T-helper 1 cell treated with Interleukin-12 subunit alpha and Interleukin-12 subunit beta and Interleukin-4 antibody, amounts not matched to agents 30 ng/mL and 1 ng/mL, for 36 hours (primary cell): ENCODE measurements around the gene DPP10. TPM values are rescaled to one million over a fixed set of nuclear protein-coding genes. Genes with fewer than 3 reads are reported as not detected.

Experiments
- intact Hi-C: fragments of 100-400 bp; cut with micrococcal nuclease; formaldehyde crosslinking; loops from one replicate; pipeline ENCODE4 v1.15.1; 2024
- total RNA-seq: library from RNA; stranded (reverse); gene quantifications from 2 replicates; pipeline ENCODE4 v1.2.3, GENCODE V29; 2022

The DPP10 gene
- total RNA-seq, 1 donor from 2014 or later = not detected

DNA sequence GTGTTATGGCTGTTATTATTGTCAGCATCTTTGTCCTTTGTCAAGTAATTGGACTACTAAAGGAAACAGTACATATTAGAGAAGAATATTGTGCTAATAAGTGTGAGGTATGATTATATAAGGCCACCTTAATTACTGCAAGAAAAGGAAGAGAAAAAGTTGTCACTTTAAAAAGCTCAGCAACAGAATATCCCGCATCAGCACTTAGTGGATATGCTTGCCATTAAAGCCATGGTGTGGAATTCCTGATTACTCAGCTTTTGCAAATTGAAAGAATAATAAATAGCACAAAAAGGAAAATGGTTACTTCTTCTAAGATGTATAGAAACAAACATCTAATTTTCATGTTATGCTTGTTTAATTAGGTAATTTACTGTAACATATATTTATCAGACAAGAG is 347.5 kb downstream of the DPP10 start:
- intact Hi-C loops = no loop called here

DNA sequence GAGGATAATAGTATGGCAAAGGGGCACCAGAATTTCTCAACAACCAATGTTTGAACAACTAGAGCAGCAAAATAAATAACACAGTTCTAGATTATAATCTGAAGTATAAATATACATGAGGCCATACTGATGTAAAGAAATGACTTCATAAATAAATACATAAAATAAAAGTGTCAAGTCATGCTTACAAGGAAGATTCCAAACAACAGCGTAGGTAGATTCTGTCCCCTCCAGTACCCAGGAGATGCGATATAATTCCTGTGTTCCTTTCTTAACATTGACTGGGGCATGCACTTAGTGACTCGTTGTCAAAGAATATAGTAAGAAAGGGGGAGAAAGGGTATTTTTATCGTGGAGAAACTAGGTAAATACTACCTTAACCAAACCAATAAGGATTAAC is 355.1 kb downstream of the DPP10 start:
- intact Hi-C loops = no loop called here

DNA sequence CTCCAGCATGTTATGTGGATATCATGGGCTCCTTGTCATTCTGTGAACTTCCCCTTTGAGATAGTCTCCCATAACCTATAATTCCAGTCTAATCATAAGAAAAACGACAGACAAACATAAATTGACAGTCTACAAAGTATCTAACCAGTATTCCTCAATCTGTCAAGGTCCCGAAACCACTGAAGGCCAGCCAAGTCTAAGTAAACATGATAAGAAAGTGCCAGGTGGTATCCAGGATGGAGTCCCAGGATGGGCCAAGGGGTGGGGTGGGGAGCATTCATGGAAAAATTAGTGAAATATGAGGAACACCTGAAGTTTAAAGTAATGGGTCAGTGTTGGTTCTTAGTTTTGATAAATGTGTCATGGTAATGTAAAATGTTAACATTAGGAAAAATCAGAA is 355.5 kb downstream of the DPP10 start:
- intact Hi-C loops = no loop called here

DNA sequence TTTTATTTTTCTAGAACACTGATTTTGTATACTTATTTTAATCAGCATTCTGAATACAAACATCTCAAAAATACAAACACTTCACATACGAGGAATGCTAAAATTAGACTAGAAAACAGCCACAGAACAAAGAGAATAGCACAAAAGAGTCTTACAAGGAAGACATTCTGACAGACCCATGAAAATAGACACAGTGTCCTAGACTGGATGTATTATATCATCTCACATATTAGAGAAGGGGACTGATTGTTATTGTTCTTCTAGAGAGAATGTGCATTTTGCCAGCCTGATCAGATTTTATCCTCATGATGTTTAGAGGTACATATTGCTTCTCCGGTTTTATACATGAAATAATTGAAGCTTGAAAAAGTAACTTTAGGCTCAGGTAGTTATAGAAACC is 357.9 kb downstream of the DPP10 start:
- intact Hi-C loops = no loop called here

DNA sequence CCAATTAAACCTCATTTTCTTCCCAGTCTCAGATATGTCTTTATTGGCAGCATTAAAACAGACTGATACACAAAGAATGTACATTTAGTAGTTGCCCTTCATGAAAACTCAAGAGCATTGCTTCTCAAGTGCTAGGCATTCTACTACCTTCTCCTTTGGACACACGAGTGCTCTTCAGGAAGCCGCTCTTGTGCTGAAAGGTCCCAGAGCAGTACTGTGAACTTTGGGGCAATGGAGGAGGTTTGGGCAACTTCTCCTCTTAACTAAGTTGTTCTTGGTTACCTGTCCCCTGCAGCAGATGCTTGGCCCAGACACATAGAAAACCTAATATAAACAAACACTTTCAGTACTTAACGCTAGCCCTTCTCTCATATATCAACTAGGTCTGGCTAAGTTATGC is 362.8 kb downstream of the DPP10 start:
- intact Hi-C loops = no loop called here

DNA sequence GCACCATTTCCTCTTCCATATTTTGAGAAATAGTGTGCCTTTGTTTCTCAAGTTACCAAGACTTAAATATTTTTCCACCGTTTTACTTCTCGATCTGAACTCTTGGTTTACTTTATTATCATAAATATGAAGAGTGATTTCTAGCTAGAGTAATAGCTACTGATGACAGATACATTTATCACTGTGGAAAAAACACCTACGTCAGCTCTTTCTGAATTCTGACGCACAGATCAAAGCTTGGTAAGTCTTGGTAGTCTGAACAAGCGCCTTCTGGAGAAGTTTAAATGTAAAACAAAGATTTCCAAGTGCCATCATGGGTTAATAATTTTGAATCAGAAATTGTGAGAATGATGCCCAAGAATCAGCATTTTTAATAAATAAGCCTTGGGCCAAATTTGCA is 367.7 kb downstream of the DPP10 start:
- intact Hi-C loops = no loop called here

DNA sequence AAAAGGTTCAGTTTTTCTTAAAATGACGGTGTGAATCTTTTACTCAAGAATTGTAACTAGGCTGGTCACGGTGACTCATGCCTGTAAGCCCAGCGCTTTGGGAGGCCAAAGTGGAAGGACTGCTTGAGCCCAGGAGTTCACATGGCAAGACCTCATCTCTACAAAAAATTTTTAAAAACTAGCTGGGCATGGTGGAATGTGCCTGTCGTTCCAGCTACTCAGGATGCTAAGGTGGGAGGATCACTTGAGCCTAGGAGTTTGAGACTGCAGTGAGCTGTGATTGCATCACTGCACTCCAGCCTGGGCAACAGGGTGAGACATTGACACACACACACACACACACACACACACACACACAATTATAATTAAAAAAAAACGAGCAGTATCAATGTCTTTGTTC is 369.8 kb downstream of the DPP10 start:
- intact Hi-C loops = no loop called here

DNA sequence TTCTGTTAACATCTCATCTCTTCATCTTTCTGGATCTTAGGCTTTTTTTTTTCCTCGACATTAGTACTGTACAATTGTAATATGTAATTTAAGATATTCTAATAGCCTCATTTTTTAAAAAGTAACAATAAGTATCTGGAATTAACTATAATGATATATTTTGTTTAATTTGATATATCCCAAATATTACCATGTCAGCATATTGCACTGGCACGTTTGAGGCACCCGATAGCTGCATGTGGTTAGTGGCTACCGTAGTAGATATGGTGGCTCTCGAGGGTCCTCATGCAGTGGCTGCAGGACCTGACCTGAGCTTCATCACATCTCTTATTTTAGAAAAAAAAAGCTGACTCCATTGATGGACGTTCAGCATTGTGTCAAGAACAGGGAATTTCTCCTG is 371.9 kb downstream of the DPP10 start:
- intact Hi-C loops = no loop called here

DNA sequence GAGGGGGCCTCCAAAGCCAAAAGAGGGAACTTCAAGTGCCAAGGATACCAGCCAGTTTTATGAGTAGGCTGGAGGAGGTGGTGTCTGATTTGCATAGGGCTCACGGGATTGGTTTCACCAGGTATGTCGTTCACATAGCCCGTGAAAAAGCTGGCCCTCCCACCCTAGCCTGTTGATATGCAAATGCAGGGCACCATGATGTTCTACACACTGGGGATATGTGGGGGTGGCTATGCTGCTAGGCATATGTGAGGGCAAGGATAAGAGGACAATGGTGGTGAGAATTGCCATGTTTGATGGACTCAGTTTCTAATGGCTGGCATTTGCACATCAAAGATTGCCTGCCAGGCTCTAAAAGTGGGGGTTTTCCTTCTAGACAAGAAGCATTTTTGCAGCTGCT is 378.6 kb downstream of the DPP10 start:
- intact Hi-C loops = no loop called here

DNA sequence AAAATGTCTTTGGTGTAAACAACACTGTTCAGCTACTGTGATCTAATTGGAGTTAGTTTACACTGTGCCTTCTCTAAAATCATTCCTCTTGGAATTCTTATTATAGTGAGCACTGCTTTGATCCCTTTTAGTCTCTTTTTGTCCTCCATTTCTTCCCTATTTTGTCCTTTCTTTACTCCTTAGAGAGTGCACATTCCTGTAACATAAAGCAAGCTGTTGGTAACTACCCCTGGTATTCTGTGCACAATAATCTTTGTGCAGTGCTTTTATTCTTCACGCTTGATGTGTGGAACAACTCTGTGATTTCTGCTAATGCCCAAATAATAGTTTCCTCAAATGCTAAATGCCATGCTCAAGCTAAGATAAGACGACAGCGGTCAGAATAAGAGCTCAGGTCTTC is 401.5 kb downstream of the DPP10 start:
- intact Hi-C loops = no loop called here

DNA sequence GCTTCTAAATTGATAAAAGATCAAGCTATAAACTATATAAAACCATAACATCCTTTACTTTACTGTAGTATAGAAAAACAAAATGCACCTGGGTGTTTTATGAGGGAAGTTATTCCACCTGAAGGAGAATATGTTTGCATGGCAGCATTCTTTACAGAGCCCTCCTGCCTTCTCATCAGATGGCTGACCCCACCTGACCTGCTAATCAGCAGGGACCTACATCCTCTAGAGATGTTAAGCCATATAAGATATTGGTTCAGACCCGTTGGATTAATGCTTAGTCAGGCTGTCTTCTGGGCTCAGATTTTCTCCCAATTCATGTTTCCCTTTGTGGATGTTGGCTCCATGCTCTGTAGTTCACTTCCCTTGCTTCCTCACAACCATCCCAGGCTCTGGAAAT is 414.8 kb downstream of the DPP10 start:
- intact Hi-C loops = no loop called here

DNA sequence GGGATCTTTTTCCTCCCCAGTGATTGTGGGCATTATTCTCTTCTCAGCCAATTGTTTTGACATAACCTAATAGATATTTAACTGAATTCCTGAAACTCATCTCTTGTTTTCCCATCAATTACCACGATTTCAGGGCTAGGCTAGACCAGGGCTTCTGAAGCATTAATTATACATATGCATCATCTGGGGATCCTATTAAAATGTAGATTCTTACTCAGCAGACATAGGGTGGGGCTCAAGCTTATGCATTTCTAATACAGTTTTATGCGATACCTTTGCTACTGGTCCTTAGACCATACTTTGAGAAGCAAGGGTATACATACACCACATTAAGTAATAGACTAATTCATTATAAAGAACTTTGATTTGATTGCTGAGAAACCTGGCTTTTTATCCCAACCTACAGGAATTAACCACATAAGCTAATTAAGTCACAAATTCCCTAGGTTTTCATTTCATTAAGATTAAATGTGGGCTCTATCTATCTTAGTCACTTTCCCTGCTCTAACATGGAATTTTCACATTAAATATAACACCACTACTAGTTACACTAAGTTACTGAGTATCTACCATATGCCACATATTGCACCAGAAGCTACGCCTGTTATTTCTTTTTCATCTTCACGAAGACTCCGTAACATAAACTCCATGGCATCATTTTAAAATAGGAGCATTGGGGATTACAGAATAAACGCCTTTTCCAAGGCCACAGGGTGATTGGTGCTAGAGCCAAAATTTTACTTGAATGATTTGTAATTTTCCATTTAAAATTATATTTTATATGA is 417.5 kb downstream of the DPP10 start:
- intact Hi-C loops = no loop called here

DNA sequence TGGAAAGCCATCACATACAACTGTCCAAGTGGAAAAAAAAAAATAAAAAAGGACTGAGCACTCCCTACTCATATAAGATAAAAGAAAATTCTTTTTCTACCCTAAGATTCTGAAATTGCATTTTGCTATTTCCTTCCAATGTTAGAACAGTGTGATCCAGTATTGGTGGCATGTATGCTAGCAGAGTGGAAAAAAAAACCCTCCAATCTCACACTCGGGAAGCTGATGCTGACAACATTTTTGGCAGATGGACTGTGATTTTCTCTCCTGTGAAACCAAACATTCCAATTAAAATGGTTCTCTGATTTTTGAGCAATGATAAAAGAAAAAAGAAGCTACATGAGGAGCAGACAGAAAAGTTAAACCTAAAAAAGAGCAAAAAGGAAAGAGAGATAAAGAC is 419.8 kb downstream of the DPP10 start:
- intact Hi-C loops = no loop called here

DNA sequence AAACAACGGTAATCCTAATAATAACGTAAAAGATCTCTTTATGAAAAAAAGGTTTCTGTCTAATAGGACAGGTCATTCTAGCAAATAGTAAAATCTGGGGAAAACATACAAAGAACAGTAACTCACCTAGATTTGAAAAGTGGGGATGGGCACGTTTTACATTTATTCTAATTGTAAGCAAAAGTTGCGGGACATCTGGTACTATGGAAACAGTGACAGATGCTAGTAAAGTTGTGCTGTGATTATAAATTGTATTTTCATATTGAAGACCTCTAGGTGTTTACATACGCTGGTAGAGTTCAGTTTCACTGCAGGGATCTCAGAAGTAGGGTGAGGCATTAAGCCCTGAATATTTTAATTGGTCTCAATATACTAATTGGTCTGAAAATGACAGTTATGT is 422.5 kb downstream of the DPP10 start:
- intact Hi-C loops = no loop called here

DNA sequence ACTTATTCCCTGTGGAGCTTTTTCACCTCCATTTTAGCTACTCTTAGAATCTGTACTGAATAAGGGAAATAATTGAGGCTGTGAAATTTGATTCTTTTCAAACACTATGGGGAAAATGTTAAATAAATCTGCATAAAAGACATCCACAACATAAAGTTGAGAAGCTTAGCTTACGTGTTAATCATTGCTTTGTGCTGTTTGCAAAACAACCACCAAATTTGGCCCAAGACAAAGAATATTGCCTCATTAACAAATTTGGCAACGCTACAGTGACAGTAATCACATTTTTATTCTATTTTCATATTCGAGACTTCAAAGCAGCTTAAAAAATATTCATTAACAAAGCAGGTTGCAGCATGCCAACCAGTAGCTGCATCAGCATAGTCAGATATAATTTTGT is 437.6 kb downstream of the DPP10 start:
- intact Hi-C loops = no loop called here

DNA sequence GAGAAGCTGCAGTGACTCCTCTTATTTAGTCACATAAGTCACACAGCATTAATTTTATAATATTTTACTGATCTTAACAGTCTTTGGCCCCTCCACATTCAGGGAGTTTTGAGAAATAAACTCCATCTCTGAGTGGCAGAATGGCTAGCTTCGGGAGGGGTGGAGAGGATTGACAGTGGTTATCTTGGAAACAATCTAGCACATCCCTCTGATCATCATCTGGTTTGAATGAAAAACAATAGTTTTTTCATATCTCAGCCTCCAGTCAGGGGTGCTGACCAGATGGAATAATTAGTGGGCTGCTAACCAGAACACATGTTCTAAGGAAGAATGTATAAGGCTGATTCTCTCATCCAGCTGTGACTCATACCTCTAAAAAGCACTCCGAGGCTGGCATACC is 477.5 kb downstream of the DPP10 start:
- intact Hi-C loops = no loop called here

DNA sequence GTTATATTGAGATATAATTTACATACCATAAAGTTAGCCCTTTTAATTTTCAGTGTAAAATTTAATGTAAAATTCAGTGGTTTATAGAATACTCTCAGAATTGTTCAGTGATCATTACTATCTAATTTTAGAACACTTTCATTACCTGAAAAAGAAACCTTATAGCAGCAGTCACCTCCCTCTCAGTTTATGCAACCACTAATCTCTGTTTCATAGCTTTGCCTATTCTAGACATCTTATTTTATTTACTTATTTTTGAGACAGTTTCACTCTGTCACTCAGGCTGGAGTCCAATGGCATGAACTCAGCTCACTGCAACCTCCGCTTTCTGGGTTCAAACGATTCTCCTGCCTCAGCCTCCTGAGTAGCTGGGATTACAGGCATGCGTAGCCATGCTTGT is 479.6 kb downstream of the DPP10 start:
- intact Hi-C loops = no loop called here

DNA sequence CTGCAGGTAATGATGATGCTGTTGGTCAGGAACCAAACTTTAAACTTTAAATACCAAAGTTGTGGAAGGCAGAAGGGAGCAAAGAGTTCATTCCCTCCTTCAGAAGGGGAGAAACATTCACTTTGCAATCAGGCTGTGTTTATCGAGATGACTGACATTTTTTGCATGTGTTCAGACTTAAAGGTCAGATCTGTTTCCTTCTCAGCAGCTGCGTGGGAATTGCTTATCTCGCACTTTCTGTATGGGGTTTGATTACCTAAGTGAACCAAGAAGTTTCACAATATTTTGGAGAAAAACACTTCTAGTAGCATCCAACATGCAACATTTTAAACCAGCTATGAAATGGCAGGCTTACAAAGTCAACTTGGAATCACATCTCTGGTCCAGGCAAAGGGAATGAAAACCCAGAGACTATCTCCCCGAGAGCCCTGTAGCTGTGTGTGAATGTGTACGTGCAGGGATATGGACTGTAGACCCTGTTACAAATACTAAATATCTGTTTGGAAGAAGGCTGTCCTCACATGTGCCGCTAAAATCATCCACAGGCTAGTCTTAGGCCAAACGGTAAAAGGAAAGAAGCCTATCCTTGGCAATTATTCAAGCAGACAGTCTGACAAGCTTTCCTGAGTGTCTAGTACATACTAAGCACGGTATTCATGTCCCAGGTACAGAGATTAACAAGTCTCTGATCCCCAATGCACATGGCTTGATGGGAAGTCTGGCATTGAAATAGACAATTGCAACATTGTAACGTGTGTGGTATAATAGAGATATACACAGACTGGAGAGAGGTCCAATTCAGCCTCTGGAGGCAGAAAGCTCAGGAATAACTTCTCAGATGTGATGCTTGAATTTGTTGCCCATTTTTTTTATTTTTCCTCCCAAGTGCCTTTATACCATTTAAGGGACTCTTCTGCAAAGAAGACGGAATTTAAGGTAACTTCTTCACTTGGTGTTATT is 483.1 kb downstream of the DPP10 start:
- intact Hi-C loops = no loop called here

DNA sequence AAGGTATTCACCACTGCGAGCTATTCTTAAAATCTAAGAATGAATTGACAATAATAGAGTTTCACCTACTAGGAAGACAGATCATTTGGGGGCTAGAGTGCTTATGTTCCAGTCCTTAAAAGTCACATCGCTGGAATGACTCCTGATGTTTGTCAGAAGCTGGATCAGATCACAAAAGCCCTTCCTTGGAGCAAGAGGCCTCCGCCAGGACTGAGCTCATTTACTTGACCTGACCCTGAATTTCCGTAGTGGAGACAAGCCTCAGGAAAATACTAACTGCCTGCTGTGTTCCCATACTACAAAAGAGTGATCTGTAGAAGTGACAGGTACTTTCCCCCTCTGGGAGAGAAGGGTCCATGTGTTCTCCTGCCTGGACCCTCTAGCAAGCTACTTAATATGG is 483.9 kb downstream of the DPP10 start:
- intact Hi-C loops = no loop called here

DNA sequence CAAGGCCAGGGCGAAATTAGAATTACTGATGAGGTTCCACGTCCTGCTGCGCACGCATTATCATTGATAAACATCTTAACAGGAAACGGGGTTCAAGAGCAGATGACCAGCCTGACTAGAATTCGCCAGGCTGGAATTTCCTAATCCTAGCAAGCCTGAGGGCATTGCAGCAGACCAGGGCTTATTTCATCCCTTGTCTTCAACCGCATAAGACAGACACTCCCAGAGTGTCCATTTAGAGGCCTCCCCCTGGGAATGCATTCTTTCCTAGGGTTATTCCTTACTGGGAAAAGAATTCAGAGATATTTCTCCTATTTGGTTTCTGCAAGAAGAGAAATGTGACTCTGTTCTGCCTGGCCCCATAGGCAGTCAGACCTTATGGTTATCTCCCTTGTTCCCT is 486.8 kb downstream of the DPP10 start:
- intact Hi-C loops = no loop called here

DNA sequence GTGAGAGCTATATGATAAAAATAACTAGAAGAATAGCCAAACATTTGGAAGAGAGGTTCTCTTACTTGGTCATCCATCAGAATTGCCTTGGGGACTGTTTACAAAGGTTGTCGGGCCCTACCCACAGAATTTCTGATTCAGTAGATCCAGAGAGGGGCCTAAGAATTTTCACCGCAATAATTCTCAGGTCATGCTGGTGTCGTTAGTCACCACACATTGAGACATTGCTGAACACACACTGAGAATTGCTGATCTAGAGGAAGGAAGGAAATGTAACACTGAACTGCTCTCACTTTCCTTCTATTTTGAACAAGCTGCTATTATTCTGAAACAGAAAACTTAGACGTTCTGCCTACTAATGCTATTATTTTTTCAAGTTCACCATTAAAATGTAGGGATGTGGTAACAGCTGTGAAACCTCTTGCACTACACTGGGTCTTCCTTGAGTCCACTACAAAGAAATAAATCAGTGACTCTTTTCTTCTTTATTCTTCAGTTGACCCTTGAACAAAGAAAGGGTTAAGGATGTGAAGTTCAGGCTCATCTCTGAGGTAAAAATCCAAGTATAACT is 491.3 kb downstream of the DPP10 start:
- intact Hi-C loops = no loop called here

DNA sequence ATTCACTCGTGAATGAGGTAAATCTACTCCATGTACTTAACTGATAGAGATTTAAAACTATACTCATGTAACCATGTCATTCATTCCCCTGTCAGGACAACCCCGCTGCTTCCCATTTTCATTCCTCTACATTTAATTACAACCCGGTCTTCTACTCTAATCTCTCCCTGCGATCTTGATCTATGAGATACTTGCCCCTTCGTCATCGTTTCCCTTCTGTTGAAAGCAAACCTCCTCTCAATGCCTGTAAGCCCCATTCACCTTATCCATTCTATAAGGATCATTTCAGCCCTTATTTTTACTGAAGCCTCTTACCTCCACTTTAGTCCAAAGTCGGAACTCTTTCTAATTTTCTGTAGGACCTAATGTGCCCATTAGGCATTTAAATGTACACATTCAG is 492.6 kb downstream of the DPP10 start:
- intact Hi-C loops = no loop called here
